GM12873 (cell line): ENCODE data around the gene LIG1.

Experiments used
- TF ChIP-seq, protein P1 (sequence below): IDR thresholded peaks from 2 replicates; pipeline ENCODE4 v1.5.1; 2012; ENCODE audit warnings: low read depth, mild to moderate bottlenecking, moderate library complexity, low read length, control low read depth; ENCODE audit not compliant: insufficient read depth; ENCODE audit errors: missing control alignments

The LIG1 gene

DNA sequence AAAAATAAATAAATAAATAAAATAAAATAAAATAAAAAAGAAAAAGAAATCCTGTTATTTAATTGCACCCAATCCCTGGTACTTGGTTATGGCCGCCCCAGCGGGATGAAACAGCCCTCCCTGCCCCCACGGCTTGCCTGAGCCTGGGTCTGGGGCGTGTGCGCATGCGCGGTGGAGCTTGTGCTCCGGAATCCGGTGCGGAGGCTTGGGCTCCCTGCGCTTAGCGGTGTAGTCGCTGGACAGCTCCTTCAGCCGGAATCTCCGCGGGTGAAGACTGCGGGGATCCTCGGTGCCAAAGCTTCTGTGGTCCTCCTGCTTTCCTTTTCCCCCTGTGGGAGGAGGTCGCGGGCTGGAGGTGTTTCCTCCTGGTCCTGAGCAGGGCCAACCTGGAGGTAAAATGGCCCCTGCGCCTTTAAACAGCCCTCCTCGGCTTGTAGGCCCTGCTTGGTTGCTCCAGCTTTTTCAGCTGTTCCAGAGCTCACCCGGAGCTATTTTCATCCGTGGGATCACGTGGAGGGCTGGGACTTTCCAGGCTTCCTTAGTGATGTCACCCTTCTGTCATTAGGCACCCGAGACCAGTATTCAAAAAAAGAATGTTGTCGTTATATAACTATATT is 59.7 kb downstream of the LIG1 start, which contains the start of gene PLA2G4C:
TSS of gene PLA2G4C (minus strand) at position 468 of the 617 bp plus-strand sequence. CDS start 4,288 bp downstream, outside the sequence.
- TF ChIP-seq, protein P1, sequence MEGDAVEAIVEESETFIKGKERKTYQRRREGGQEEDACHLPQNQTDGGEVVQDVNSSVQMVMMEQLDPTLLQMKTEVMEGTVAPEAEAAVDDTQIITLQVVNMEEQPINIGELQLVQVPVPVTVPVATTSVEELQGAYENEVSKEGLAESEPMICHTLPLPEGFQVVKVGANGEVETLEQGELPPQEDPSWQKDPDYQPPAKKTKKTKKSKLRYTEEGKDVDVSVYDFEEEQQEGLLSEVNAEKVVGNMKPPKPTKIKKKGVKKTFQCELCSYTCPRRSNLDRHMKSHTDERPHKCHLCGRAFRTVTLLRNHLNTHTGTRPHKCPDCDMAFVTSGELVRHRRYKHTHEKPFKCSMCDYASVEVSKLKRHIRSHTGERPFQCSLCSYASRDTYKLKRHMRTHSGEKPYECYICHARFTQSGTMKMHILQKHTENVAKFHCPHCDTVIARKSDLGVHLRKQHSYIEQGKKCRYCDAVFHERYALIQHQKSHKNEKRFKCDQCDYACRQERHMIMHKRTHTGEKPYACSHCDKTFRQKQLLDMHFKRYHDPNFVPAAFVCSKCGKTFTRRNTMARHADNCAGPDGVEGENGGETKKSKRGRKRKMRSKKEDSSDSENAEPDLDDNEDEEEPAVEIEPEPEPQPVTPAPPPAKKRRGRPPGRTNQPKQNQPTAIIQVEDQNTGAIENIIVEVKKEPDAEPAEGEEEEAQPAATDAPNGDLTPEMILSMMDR: no peak

DNA sequence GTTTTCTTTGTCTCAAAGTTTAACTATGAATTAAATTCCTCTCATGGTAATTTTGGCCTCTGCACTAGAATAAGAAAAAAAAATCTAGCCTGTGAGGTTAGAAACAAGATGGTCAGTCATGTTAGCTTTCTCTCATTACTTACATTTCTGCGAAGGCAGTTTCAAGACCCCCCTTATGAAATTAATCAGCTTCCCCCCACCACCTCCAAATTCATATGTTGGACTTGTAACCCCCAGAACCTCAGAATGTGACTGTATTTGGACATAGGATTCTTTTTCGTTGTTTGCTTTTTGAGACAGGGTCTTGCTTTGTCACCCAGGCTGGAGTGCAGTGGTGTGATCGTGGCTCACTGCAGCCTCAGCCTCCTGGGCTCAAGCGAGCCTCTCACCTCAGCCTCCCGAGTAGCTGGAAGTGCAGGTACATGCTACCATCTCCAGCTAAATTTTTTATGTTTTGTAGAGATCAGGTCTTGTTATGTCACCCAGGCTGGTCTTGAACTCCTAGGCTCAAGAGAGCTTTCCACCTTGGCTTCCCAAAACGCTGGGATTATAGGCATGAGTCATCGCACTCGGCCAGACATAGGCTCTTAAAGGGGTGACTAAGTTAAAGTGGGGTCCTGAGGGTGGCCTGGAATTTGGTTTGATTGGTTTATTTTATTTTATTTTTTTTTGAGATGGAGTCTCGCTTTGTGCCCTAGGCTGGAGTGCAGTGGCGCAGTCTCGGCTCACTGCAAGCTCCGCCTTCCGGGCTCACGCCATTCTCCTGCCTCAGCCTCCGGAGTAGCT is 61.0 kb downstream of the LIG1 start:
- TF ChIP-seq, protein P1: no peak

DNA sequence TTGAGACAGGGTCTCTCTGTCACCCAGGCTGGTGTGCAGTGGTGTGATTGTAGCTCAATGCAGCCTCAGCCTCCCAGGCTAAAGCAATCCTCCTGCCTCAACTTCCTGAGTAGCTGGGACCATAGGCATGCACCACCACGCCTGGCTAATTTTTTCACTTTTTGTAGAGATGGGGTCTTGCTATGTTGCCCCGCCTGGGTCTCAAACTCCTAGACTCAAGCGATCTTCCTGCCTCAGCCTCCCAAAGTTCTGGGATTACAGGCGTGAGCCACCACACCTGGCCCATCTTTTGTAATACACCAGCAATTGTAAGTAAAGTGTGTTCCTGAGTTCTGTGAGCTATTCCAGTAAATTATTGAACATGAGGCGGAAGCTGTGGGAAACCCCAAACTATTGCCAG is 66.2 kb downstream of the LIG1 start:
- TF ChIP-seq, protein P1: no peak

DNA sequence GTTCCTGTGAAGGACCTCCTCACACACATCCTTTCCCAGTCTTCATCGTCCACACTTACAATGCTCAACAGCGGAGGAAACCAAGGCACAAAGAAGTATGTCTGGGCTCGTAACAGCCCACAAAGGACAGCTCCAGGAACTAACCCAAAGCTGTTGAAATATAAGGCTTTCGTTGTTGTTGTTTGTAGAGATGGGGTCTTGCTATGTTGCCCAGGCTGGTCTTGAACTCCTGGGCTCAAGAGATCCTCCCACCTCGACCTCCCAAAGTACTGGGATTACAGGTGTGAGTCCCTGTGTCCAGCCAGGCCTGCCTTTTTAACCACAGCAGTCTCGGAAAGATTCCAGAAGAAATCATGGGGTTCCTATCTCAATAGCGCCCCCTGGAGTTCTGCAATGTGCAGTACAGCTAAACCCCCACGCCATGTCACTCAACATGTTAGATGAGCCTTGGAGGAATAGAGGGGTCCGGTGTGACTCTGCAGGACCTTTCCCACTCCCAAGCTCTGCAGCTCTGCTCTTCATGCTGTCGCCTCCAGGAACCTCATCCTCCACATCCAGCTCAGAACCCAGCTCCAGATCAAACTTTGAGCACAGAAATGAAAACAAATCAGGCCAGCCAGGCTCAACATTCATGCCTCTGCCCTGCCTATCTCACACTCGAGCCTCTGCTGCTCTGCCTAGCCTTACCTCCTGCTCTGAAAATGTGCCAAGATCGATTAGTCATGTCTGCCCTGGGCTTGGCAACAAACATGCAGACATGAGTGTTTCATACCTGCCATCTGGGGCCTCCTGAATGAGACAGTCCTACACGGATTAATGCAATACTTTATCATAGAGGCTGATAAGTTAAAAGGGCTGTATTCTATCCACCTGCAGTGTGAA is 67.0 kb downstream of the LIG1 start:
- TF ChIP-seq, protein P1: peak; percentile 76

DNA sequence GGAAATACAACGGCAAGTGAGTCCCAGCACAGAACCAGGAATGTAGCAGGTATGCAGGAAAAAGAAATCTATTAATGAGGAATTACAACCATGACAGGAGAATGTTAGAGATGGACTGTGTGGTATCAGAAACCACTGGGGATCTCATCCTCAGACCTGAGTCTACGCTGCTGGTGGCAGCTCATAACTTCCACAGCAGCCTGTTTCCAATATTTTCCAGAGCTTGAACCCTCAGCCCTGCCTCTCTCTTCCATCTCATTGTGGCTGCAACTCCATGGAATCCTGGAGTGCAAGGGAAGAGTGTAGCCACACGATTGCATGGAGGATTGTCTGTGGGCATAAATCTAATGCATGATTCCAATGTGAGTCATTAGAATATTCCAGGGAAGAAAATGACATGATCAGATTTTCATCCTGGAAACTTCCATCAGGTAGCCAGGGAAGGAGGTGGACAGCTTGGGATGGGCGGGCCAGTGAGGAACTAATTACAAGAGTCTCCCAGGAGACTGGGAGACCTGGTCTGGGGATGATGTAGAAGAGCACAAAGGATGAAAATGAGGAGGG is 74.5 kb downstream of the LIG1 start:
- TF ChIP-seq, protein P1: no peak

DNA sequence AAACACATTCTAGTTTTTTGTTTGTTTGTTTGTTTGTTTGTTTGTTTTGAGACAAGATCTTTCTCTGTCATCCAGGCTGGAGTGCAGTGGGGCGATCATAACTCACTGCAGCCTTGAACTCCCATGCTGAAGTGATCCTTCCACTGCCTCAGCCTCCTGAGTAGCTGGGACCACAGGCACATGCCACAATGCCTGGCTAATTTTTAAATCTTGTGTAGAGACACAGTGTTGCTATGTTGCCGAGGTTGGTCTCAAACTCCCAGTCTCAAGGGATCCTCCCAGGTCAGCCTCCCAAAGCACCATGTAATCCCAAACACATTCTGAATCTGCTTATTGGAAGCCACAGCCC is 75.3 kb downstream of the LIG1 start:
- TF ChIP-seq, protein P1: no peak
